HepG2 (cell line): Measurements from ENCODE around the gene UBE2S. TPM values are rescaled to one million over a fixed set of nuclear protein-coding genes. Genes with fewer than 3 reads are reported as not detected.

ENCODE experiments used
- ARID5B ChIP-seq: IDR thresholded peaks from 2 replicates; pipeline ENCODE4 v1.4.0; 2020; ENCODE audit warnings: mild to moderate bottlenecking, missing genetic modification reagents
- ARNTL ChIP-seq: sonication (generic); formaldehyde crosslinking; IDR thresholded peaks from 2 replicates; pipeline ENCODE4 v1.4.0; 2020; ENCODE audit warnings: mild to moderate bottlenecking, missing genetic modification reagents
- ATRX ChIP-seq: sonication (generic); formaldehyde crosslinking; IDR thresholded peaks from 2 replicates; pipeline ENCODE4 v1.4.0; 2020; ENCODE audit warnings: missing genetic modification reagents, borderline replicate concordance
- CEBPG ChIP-seq: IDR thresholded peaks from 2 replicates; pipeline ENCODE4 v1.6.1; 2016
- ERF ChIP-seq: IDR thresholded peaks from 2 replicates; pipeline ENCODE4 v1.6.1; 2018; ENCODE audit warnings: missing biosample characterization, missing genetic modification reagents
- EZH2 ChIP-seq: conservative IDR thresholded peaks from 2 replicates; pipeline ENCODE4 v1.6.1; 2012; ENCODE audit warnings: mild to moderate bottlenecking, low read depth, low read length, moderate library complexity
- HDAC1 ChIP-seq: sonication (generic); formaldehyde crosslinking; IDR thresholded peaks from 2 replicates; pipeline ENCODE4 v1.5.1; 2020; ENCODE audit warnings: mild to moderate bottlenecking, missing genetic modification reagents
- MZF1 ChIP-seq: sonication (generic); formaldehyde crosslinking; IDR thresholded peaks from 2 replicates; pipeline ENCODE4 v1.8.1; 2023; ENCODE audit warnings: mild to moderate bottlenecking, missing genetic modification reagents, borderline replicate concordance
- RORA ChIP-seq: sonication (generic); formaldehyde crosslinking; IDR thresholded peaks from 2 replicates; pipeline ENCODE4 v1.5.0; 2020; ENCODE audit warnings: mild to moderate bottlenecking, missing genetic modification reagents, moderate library complexity
- SNAPC4 ChIP-seq: sonication (generic); formaldehyde crosslinking; IDR thresholded peaks from 2 replicates; pipeline ENCODE4 v1.4.0; 2020; ENCODE audit warnings: mild to moderate bottlenecking, missing genetic modification reagents
- SNRNP70 ChIP-seq: fragments of 200-400 bp; formaldehyde crosslinking; IDR thresholded peaks from 2 replicates; pipeline ENCODE4 v1.6.1; 2017; ENCODE audit warnings: mild to moderate bottlenecking, low read depth, low read length, moderate library complexity
- SYNCRIP ChIP-seq: fragments of 200-400 bp; formaldehyde crosslinking; IDR thresholded peaks from 2 replicates; pipeline ENCODE4 v1.6.1; 2018; ENCODE audit warnings: mild to moderate bottlenecking, low read depth, low read length; ENCODE audit not compliant: insufficient read depth
- YEATS4 ChIP-seq: sonication (generic); formaldehyde crosslinking; IDR thresholded peaks from 2 replicates; pipeline ENCODE4 v1.4.0; 2020; ENCODE audit warnings: missing genetic modification reagents, borderline replicate concordance
- ZFP82 ChIP-seq: sonication (generic); formaldehyde crosslinking; IDR thresholded peaks from 2 replicates; pipeline ENCODE4 v1.5.1; 2020; ENCODE audit warnings: mild to moderate bottlenecking, missing genetic modification reagents, borderline replicate concordance
- ZNF264 ChIP-seq: sonication (generic); formaldehyde crosslinking; IDR thresholded peaks from 2 replicates; pipeline ENCODE4 v1.4.0; 2020; ENCODE audit warnings: missing genetic modification reagents
- ZNF607 ChIP-seq: sonication (generic); formaldehyde crosslinking; IDR thresholded peaks from 2 replicates; pipeline ENCODE4 v1.5.1; 2020; ENCODE audit warnings: missing genetic modification reagents, mild to moderate bottlenecking, borderline replicate concordance
- ZNF777 ChIP-seq: sonication (generic); formaldehyde crosslinking; IDR thresholded peaks from 2 replicates; pipeline ENCODE4 v1.4.0; 2020; ENCODE audit warnings: missing genetic modification reagents
- ZNF782 ChIP-seq: sonication (generic); formaldehyde crosslinking; IDR thresholded peaks from 2 replicates; pipeline ENCODE4 v1.4.0; 2020; ENCODE audit warnings: missing genetic modification reagents, mild to moderate bottlenecking, borderline replicate concordance
- ZSCAN29 ChIP-seq: sonication (generic); formaldehyde crosslinking; conservative IDR thresholded peaks from 2 replicates; pipeline ENCODE4 v1.4.0; 2020; ENCODE audit warnings: mild to moderate bottlenecking, missing genetic modification reagents
- polyA plus RNA-seq, 8 experiments: library from polyadenylated mRNA; depleted of rRNA in 3 of 8; stranded (reverse) in 7 of 8; unstranded in 1 of 8; fragments of >200 nt; fragmentation: Illumina TruSeq in 4 of 8; extraction: Trizol in 4 of 8; gene quantifications; 2 replicates each; pipeline versions ENCODE4 v1.2.1 to v1.2.3, GENCODE V29; 2011 to 2016; ENCODE audit warnings: low read depth in 4 of 8, missing spikeins in 1 of 8, mixed read lengths in 1 of 8; ENCODE audit not compliant: insufficient read depth in 1 of 8
- total RNA-seq, 5 experiments: library from RNA; depleted of rRNA; stranded (reverse); fragments of >200 nt; fragmentation: Illumina TruSeq; extraction: Trizol; gene quantifications; 2 replicates each; pipeline ENCODE4 v1.2.3, GENCODE V29; 2016; ENCODE audit warnings: low read depth in 1 of 5
- TF ChIP-seq, protein P1 (sequence below): sonication (generic); formaldehyde crosslinking; IDR thresholded peaks from 2 replicates; pipeline ENCODE4 v1.5.1; 2020; ENCODE audit warnings: mild to moderate bottlenecking, missing genetic modification reagents, borderline replicate concordance

Gene UBE2S
- total and polyA plus RNA-seq, 2 of the 13 experiments (the other 11 are each of a cell fraction or from before 2014, with no cell fraction given) = 32.2 to 39.3 TPM

DNA sequence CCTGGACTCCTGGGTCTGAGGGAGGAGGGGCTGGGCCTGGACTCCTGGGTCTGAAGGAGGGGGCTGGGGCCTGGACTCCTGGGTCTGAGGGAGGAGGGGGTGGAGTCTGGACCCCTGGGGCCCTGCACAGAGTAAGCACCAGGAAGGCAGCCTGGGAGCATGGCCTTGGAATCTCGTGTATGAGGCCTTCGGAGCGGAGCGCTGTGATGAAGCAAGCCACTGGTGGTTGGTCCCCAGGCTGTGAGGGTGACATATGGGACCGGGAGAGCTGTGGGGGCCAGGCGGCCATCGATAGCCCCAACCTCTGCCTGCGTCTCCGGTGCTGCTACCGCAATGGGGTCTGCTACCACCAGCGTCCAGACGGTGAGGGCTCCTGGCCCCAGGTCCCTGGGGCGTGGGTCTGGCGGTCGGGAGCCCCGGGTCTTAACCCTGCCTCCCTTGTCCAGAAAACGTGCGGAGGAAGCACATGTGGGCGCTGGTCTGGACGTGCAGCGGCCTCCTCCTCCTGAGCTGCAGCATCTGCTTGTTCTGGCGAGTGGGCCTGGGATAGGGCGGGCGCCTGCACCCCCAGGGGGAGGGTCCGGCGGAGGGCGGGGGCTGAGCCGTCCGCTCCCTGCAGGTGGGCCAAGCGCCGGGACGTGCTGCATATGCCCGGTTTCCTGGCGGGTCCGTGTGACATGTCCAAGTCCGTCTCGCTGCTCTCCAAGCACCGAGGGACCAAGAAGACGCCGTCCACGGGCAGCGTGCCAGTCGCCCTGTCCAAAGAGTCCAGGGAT is 30.0 kb downstream of the UBE2S start (continued):
- TF ChIP-seq SNAPC4 (CRISPR knock-in tag) = no peak
- no peak for TF ChIP-seq ZNF607
- no peak for TF ChIP-seq RORA (CRISPR knock-in tag)
- TF ChIP-seq ARNTL (CRISPR knock-in tag) = no peak
- no peak for TF ChIP-seq MZF1
- no peak for TF ChIP-seq EZH2
- TF ChIP-seq ZNF782 (CRISPR knock-in tag) = no peak
- TF ChIP-seq YEATS4 (CRISPR knock-in tag) = peak; percentile 55; the same call in 1 of the 2 replicates
- peak; percentile 56; the same call in 1 of the 2 replicates for TF ChIP-seq ZNF264 (CRISPR knock-in tag)
- TF ChIP-seq, protein P1, sequence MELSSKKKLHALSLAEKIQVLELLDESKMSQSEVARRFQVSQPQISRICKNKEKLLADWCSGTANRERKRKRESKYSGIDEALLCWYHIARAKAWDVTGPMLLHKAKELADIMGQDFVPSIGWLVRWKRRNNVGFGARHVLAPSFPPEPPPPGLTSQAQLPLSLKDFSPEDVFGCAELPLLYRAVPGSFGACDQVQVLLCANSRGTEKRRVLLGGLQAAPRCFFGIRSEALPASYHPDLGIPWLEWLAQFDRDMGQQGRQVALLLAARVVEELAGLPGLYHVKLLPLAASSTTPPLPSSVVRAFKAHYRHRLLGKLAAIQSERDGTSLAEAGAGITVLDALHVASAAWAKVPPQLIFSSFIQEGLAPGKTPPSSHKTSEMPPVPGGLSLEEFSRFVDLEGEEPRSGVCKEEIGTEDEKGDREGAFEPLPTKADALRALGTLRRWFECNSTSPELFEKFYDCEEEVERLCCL (CRISPR knock-in tag) = no peak
- TF ChIP-seq CEBPG (CRISPR knock-in tag) = peak; percentile 68
- no peak for TF ChIP-seq ERF (CRISPR knock-in tag)
- peak; percentile 28; the same call in 1 of the 2 replicates for TF ChIP-seq HDAC1 (CRISPR knock-in tag)
- TF ChIP-seq ZSCAN29 (CRISPR knock-in tag) = no peak
- TF ChIP-seq ZNF777 = peak; percentile 13; the same call in 1 of the 2 replicates
- TF ChIP-seq SNRNP70 = no peak
- peak; percentile 30; the same call in 1 of the 2 replicates for TF ChIP-seq ARID5B (CRISPR knock-in tag)
- TF ChIP-seq ATRX (CRISPR knock-in tag) = no peak
- TF ChIP-seq ZFP82 (CRISPR knock-in tag) = no peak
- no peak for TF ChIP-seq SYNCRIP
